Neuronal stem cell (in vitro differentiated cells): Measurements from ENCODE around the gene BOC.
A peak's percentile ranks its signal among the peaks of the same experiment; 100 is the strongest.

ENCODE experiments used
- DNase-seq: peaks from one replicate; pipeline ENCODE4 v3.0.0-alpha.2; 2013; ENCODE audit warnings: low spot score
- H2AFZ ChIP-seq: one replicate; pipeline ENCODE4 v1.6.1; 2013; ENCODE audit warnings: mild to moderate bottlenecking, low read length, inconsistent platforms
- H2AK5ac ChIP-seq: 2 replicates; pipeline ENCODE4 v1.6.1; 2013; ENCODE audit warnings: low read depth, mild to moderate bottlenecking, inconsistent platforms, low read length, moderate library complexity, mixed read lengths
- H2BK120ac ChIP-seq: 2 replicates; pipeline ENCODE4 v1.6.1; 2013; ENCODE audit warnings: low read depth, mild to moderate bottlenecking, inconsistent platforms, low read length, moderate library complexity, mixed read lengths
- H2BK12ac ChIP-seq: one replicate; pipeline ENCODE4 v1.6.1; 2013; ENCODE audit warnings: low read length, inconsistent platforms
- H2BK15ac ChIP-seq: 2 replicates; pipeline ENCODE4 v1.6.1; 2013; ENCODE audit warnings: mild to moderate bottlenecking, low read length, inconsistent platforms, mixed read lengths
- H2BK5ac ChIP-seq: one replicate; pipeline ENCODE4 v1.6.1; 2013; ENCODE audit warnings: inconsistent platforms, mild to moderate bottlenecking, low read length, moderate library complexity
- H3K14ac ChIP-seq: one replicate; pipeline ENCODE4 v1.6.1; 2013; ENCODE audit warnings: low read length, inconsistent platforms
- H3K18ac ChIP-seq: 2 replicates; pipeline ENCODE4 v1.6.1; 2013; ENCODE audit warnings: low read length, inconsistent platforms
- H3K23ac ChIP-seq: 2 replicates; pipeline ENCODE4 v1.6.1; 2013; ENCODE audit warnings: low read depth, mild to moderate bottlenecking, mixed read lengths, low read length, inconsistent platforms; ENCODE audit not compliant: poor library complexity
- H3K27ac ChIP-seq: replicated peaks from 3 replicates; pipeline ENCODE4 v1.5.1; 2013; ENCODE audit warnings: low read length, inconsistent platforms
- H3K27me3 ChIP-seq, 3 experiments: 2 replicates each; pipeline ENCODE4 v1.6.1; 2013; ENCODE audit warnings: low read length in 3 of 3, mild to moderate bottlenecking in 2 of 3, inconsistent platforms in 1 of 3, low read depth in 1 of 3, mixed read lengths in 1 of 3, moderate library complexity in 1 of 3; ENCODE audit not compliant: control insufficient read depth in 3 of 3, insufficient read depth in 3 of 3
- H3K36me3 ChIP-seq, 2 donors: replicated peaks in 1 of 2; 2 replicates each; pipeline ENCODE4 v1.6.1; 2013; ENCODE audit warnings: low read length in 2 of 2; ENCODE audit not compliant: control insufficient read depth in 2 of 2, insufficient read depth in 2 of 2
- H3K4ac ChIP-seq: 2 replicates; pipeline ENCODE4 v1.6.1; 2013; ENCODE audit warnings: inconsistent platforms, mild to moderate bottlenecking, low read length, moderate library complexity
- H3K4me1 ChIP-seq, 2 donors: 1 replicate in 1 of 2; 2 replicates in 1 of 2; pipeline ENCODE4 v1.6.1; 2013; ENCODE audit warnings: low read length in 2 of 2, low read depth in 1 of 2; ENCODE audit not compliant: control insufficient read depth in 2 of 2, insufficient read depth in 1 of 2
- H3K4me2 ChIP-seq: one replicate; pipeline ENCODE4 v1.6.1; 2013; ENCODE audit warnings: mild to moderate bottlenecking, low read length, inconsistent platforms; ENCODE audit not compliant: insufficient read depth, poor library complexity, severe bottlenecking
- H3K4me3 ChIP-seq, 2 donors: 2 replicates each; pipeline ENCODE4 v1.5.1; 2013; ENCODE audit warnings: low read length in 2 of 2, mild to moderate bottlenecking in 2 of 2, inconsistent platforms in 1 of 2, moderate library complexity in 1 of 2
- H3K79me1 ChIP-seq: one replicate; pipeline ENCODE4 v1.6.1; 2013; ENCODE audit warnings: low read depth, mild to moderate bottlenecking, inconsistent platforms, low read length, moderate library complexity
- H3K9ac ChIP-seq: one replicate; pipeline ENCODE4 v1.6.1; 2013; ENCODE audit warnings: mild to moderate bottlenecking, low read depth, low read length, inconsistent platforms; ENCODE audit not compliant: poor library complexity
- H3K9me3 ChIP-seq, 2 donors: replicated peaks in 1 of 2; 2 replicates each; pipeline versions ENCODE3 to v1.6.1; 2013; ENCODE audit warnings: low read length in 2 of 2, mild to moderate bottlenecking in 2 of 2, inconsistent platforms in 1 of 2, low read depth in 1 of 2, mixed read lengths in 1 of 2, moderate library complexity in 1 of 2; ENCODE audit not compliant: control insufficient read depth in 2 of 2, insufficient read depth in 1 of 2
- H4K8ac ChIP-seq: one replicate; pipeline ENCODE4 v1.6.1; 2013; ENCODE audit warnings: low read depth, mild to moderate bottlenecking, inconsistent platforms, low read length, moderate library complexity
- H4K91ac ChIP-seq: one replicate; pipeline ENCODE4 v1.6.1; 2013; ENCODE audit warnings: low read length, low read depth, mild to moderate bottlenecking, inconsistent platforms; ENCODE audit not compliant: poor library complexity
- WGBS, 2 donors: extraction: QIAGEN DNeasy Blood & Tissue Kit; methylation state at CpG; one replicate each; pipeline ENCODE4 v1.1.7; 2013; ENCODE audit warnings: missing lambda C conversion rate in 2 of 2, mixed read lengths in 1 of 2; ENCODE audit not compliant: insufficient read length in 2 of 2, insufficient replicate concordance in 1 of 2; ENCODE audit errors: extremely low coverage in 2 of 2; 5-methylcytosine and 5-hydroxymethylcytosine counted together

The BOC gene

GRCh38 chr3:113255100-113255853 is 43.9 kb downstream of the BOC start:
- Histone ChIP-seq H3K9ac (no peak overlapping the region), H3K79me1 (no peaks in the 10 kb centered on the region), H3K36me3 (peaks cover 36 to 100% of the 10 kb centered on the region in 2 donors), H3K27me3 (no peaks in the 10 kb centered on the region), H4K91ac (no peak overlapping the region), H4K8ac (no peak overlapping the region), H2AK5ac (no peak overlapping the region), H3K18ac (peak overlapping the region; percentile 77), H3K4ac (no peak overlapping the region), H3K14ac (no peak overlapping the region), H2BK15ac (no peak overlapping the region), H3K9me3 (peaks cover 0 to 2% of the 10 kb centered on the region in 2 donors), H2BK120ac (no peak overlapping the region), H3K4me1 (peaks cover 10 to 19% of the 10 kb centered on the region in 2 donors), H2AFZ (no peak overlapping the region), H2BK12ac (peak overlapping the region; percentile 41), H3K23ac (no peak overlapping the region), H3K4me3 (no peak overlapping the region), H2BK5ac (no peak overlapping the region), H3K4me2 (no peak overlapping the region), H3K27ac (no peak overlapping the region)
- no peak for DNase-seq
- WGBS, 2 donors = no CpG with 5 or more reads among the region's 7 CpGs

DNA sequence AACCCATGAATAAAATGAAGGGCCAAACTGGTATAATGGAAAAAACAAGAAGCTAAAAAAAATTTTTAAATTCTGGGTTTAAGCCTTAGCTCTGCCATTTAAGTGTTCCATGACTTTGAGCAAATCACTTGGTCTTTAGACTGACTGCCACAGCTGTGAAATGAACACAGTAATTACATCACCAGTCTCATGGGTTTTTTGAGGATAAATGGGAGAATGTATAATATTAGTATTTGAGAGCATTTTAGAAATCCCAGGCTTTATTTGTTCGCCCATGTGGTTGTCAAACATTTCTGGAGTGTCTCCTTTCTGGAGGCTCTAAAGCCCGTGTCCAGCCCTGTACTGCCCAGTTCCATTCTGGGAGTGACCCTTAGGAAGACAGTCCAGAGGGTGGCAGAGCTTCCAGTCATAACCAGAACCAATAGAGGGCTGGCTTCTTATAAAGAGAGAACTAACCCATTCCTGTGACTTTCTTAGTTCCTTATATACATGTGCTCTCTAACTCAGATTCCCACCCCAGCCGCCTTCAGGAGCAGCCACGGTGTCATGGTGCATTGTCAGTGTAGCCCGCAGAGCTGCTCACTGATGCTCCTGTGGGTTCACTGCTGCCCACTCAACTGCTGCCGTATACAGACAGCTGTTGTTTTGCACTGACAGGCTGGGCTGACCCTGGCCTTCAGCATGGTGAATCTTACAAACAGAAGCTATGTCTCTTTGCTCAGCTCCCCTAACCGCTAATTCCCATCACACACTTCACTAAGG is 44.7 kb downstream of the BOC start:
- no peak for DNase-seq
- no peak overlapping the region for H3K4me2 ChIP-seq
- H3K36me3 ChIP-seq = peaks cover 33 to 100% of the 10 kb centered on the region in 2 donors

GRCh38 chr3:113258361-113258760 is 47.0 kb downstream of the BOC start:
- Histone ChIP-seq H3K79me1 (no peaks in the 10 kb centered on the region), H3K14ac (no peak overlapping the region), H4K8ac (no peak overlapping the region), H2BK5ac (no peak overlapping the region), H2AFZ (no peak overlapping the region), H3K9me3 (peaks cover 0 to 2% of the 10 kb centered on the region in 2 donors), H3K4ac (no peak overlapping the region), H3K4me1 (peaks cover 9 to 27% of the 10 kb centered on the region in 2 donors), H3K9ac (no peak overlapping the region), H3K36me3 (peaks cover 23 to 100% of the 10 kb centered on the region in 2 donors), H3K23ac (no peak overlapping the region), H3K18ac (no peak overlapping the region), H3K27ac (no peak overlapping the region), H2BK15ac (no peak overlapping the region), H3K4me2 (no peak overlapping the region), H2BK120ac (no peak overlapping the region), H4K91ac (no peak overlapping the region), H2AK5ac (no peak overlapping the region), H3K27me3 (no peaks in the 10 kb centered on the region), H2BK12ac (no peak overlapping the region), H3K4me3 (no peak overlapping the region)
- DNase-seq = no peak
- no CpG with 5 or more reads among the region's 4 CpGs for WGBS, 2 donors

More for the DNA sequence above, 44.7 kb downstream of the BOC start:
- no peak overlapping the region for H2BK5ac ChIP-seq
- no peak overlapping the region for H2BK12ac ChIP-seq
- no peak overlapping the region for H3K14ac ChIP-seq
- H4K8ac ChIP-seq = no peak overlapping the region
- no peak overlapping the region for H3K4ac ChIP-seq
- peaks cover 2% of the 10 kb centered on the region in 2 donors for H3K9me3 ChIP-seq
- peaks cover 10 to 20% of the 10 kb centered on the region in 2 donors for H3K4me1 ChIP-seq
- no peak overlapping the region for H3K4me3 ChIP-seq
- no peak overlapping the region for H3K23ac ChIP-seq
- H3K79me1 ChIP-seq = no peaks in the 10 kb centered on the region
- H2AK5ac ChIP-seq = no peak overlapping the region
- no peak overlapping the region for H2AFZ ChIP-seq
- H4K91ac ChIP-seq = no peak overlapping the region
- H3K9ac ChIP-seq = no peak overlapping the region
- no peak overlapping the region for H3K27ac ChIP-seq
- no CpG with 5 or more reads among the region's 7 CpGs for WGBS, 2 donors
- H2BK120ac ChIP-seq = no peak overlapping the region
- H3K27me3 ChIP-seq = no peaks in the 10 kb centered on the region
- no peak overlapping the region for H2BK15ac ChIP-seq
- H3K18ac ChIP-seq = no peak overlapping the region

DNA sequence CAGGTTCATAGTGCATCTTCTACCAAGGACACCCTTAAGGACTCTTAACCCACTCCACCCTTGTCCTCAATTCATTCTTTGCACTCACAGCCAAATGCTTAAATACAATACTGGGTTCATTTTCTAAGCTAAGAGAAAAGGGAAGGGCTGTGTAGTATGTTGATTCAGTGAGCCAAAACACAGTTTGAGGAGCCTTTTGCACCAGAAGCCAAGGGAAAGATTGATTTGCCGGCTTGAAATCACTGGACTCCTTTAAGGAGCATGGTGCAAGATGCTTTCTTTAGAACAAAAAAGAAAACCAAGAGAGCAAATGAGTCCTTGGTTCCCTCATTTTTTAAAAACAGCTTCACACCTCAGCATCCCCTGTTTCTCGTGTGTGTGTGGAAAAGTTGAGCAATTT is 47.8 kb downstream of the BOC start:
- H2BK15ac ChIP-seq = no peak overlapping the region
- no peak overlapping the region for H2AFZ ChIP-seq
- peaks cover 1 to 24% of the 10 kb centered on the region in 2 donors for H3K4me1 ChIP-seq
- no peaks in the 10 kb centered on the region for H3K27me3 ChIP-seq
- H3K9ac ChIP-seq = no peak overlapping the region
- no peaks in the 10 kb centered on the region for H3K79me1 ChIP-seq
- H4K8ac ChIP-seq = no peak overlapping the region
- H2AK5ac ChIP-seq = no peak overlapping the region
- H3K4ac ChIP-seq = no peak overlapping the region
- no peak overlapping the region for H4K91ac ChIP-seq
- H3K9me3 ChIP-seq = peaks cover 0 to 2% of the 10 kb centered on the region in 2 donors
- H2BK5ac ChIP-seq = no peak overlapping the region
- WGBS, 2 donors = no CpG with 5 or more reads among the region's 2 CpGs
- H3K4me3 ChIP-seq = no peak overlapping the region
- no peak overlapping the region for H3K18ac ChIP-seq
- H3K4me2 ChIP-seq = no peak overlapping the region
- H3K27ac ChIP-seq = no peak overlapping the region
- H3K14ac ChIP-seq = no peak overlapping the region
- H3K23ac ChIP-seq = no peak overlapping the region
- DNase-seq = no peak
- H3K36me3 ChIP-seq = peaks cover 23 to 100% of the 10 kb centered on the region in 2 donors
- no peak overlapping the region for H2BK120ac ChIP-seq
- H2BK12ac ChIP-seq = no peak overlapping the region
